Thyroid gland (tissue), 4 donors: ENCODE measurements around the gene STRIP2. TPM values are rescaled to one million over a fixed set of nuclear protein-coding genes. Genes with fewer than 3 reads are reported as not detected.

Source experiments
- DNase-seq, 2 donors: peaks; one replicate each; pipeline ENCODE4 v3.0.0-alpha.2; 2019
- H3K27ac ChIP-seq, 3 donors: fragments of 200-600 bp; sonication (generic); 1 replicate in 2 of 3; 2 replicates in 1 of 3; pipeline ENCODE4 v1.5.1; 2016 to 2019; ENCODE audit warnings: mild to moderate bottlenecking in 1 of 3, moderate library complexity in 1 of 3
- H3K27me3 ChIP-seq: fragments of 200-600 bp; sonication (generic); one replicate; pipeline ENCODE4 v1.5.1; 2019
- H3K36me3 ChIP-seq, 2 donors: fragments of 200-600 bp; sonication (generic); one replicate each; pipeline ENCODE4 v1.5.1; 2016 to 2019
- H3K4me1 ChIP-seq, 2 donors: fragments of 200-600 bp; sonication (generic); one replicate each; pipeline ENCODE4 v1.5.1; 2017 to 2019
- H3K4me3 ChIP-seq, 3 donors: fragments of 200-600 bp; sonication (generic); replicated peaks in 1 of 3; 1 replicate in 2 of 3; 2 replicates in 1 of 3; pipeline ENCODE4 v1.5.1; 2016; ENCODE audit warnings: mild to moderate bottlenecking in 1 of 3
- H3K9me3 ChIP-seq: fragments of 200-600 bp; sonication (generic); one replicate; pipeline ENCODE4 v1.5.1; 2017
- POLR2A ChIP-seq, 2 donors: fragments of 450-650 bp; IDR thresholded peaks; one replicate each; pipeline ENCODE4 v1.6.1; 2017; ENCODE audit warnings: antibody characterized with exemption in 2 of 2, mild to moderate bottlenecking in 2 of 2, moderate library complexity in 1 of 2
- WGBS, 2 donors: methylation state at CpG; one replicate each; pipeline ENCODE4 v1.1.5; 2017; 5-methylcytosine and 5-hydroxymethylcytosine counted together
- intact Hi-C: fragments of 100-400 bp; cut with DNase I; formaldehyde crosslinking; loops from one replicate; pipeline ENCODE4 v1.15.1; 2023
- total RNA-seq, 4 donors: library from RNA; depleted of rRNA; stranded (reverse); fragments of >200 nt; gene quantifications; one replicate each; pipeline ENCODE4 v1.2.3, GENCODE V29; 2016
- TF ChIP-seq, protein P1 (sequence below), 6 experiments: fragments of 200-600 bp in 3 of 6; fragments of 450-650 bp in 3 of 6; sonication (generic) in 3 of 6; IDR thresholded peaks; one replicate each; pipeline ENCODE4 v1.5.1; 2016 to 2019; ENCODE audit warnings: antibody characterized with exemption in 6 of 6, mild to moderate bottlenecking in 2 of 6, inconsistent platforms in 1 of 6, moderate library complexity in 1 of 6

The STRIP2 gene
- total RNA-seq, 4 donors from 2014 or later: 0.22 to 0.94 (median 0.54) TPM

DNA sequence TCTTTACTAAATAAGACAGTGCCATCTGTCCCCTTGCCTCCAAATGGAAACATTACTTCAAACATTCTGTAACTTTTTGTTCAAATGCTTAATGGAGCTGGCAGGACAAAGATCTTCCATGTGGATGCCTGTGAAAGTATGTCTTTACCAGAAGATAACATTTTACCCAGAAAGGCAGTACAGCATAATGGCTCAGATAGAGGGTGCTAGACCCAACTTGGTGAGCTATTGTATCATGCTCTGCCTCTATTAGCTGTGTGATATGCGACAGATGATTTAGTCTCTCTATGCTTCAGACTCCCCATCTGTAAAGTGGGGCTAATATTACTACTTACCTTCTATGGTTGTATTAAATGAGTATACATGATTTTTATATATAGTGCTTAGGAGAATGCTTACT, 59.3 kb downstream of the STRIP2 start:
- WGBS, 2 donors: 84 to 96% methylated on average over 1 of the region's 1 CpG
- no peak overlapping the region for H3K4me3 ChIP-seq
- no peaks in the 10 kb centered on the region for H3K9me3 ChIP-seq
- no peak for TF ChIP-seq POLR2A (IDR thresholded peaks at IDR 0.05)
- TF ChIP-seq, protein P1, sequence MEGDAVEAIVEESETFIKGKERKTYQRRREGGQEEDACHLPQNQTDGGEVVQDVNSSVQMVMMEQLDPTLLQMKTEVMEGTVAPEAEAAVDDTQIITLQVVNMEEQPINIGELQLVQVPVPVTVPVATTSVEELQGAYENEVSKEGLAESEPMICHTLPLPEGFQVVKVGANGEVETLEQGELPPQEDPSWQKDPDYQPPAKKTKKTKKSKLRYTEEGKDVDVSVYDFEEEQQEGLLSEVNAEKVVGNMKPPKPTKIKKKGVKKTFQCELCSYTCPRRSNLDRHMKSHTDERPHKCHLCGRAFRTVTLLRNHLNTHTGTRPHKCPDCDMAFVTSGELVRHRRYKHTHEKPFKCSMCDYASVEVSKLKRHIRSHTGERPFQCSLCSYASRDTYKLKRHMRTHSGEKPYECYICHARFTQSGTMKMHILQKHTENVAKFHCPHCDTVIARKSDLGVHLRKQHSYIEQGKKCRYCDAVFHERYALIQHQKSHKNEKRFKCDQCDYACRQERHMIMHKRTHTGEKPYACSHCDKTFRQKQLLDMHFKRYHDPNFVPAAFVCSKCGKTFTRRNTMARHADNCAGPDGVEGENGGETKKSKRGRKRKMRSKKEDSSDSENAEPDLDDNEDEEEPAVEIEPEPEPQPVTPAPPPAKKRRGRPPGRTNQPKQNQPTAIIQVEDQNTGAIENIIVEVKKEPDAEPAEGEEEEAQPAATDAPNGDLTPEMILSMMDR (IDR thresholded peaks at IDR 0.05): no peak
- H3K27ac ChIP-seq: no peak overlapping the region
- DNase-seq: no peak
- H3K27me3 ChIP-seq: no peaks in the 10 kb centered on the region
- H3K4me1 ChIP-seq: no peaks in the 10 kb centered on the region
- no peaks in the 10 kb centered on the region for H3K36me3 ChIP-seq
- intact Hi-C loops: no loop called here

DNA sequence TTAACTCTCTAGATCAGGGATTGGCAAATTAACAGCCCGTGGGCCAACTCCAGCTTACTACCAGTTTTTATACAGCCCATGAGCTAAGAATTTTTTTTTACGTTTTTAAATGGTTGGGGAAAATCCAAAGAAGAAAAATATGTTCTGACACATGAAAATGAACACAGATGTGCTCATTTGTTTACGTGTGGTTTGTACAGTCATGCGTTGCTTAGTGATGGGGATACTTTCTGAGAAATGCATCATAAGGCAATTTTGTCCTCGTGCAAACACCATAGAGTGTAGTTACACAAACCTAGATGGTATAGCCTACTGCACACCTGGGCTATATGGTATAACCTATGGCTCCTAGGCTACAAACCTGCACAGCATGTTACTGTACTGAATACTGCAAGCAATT, 59.8 kb downstream of the STRIP2 start:
- intact Hi-C loops: no loop called here
- no peaks in the 10 kb centered on the region for H3K4me1 ChIP-seq
- no peak overlapping the region for H3K27ac ChIP-seq
- H3K9me3 ChIP-seq: no peaks in the 10 kb centered on the region
- H3K4me3 ChIP-seq: no peak overlapping the region
- WGBS, 2 donors: 74 to 82% methylated on average over 5 of the region's 5 CpGs
- H3K27me3 ChIP-seq: no peaks in the 10 kb centered on the region
- no peak for DNase-seq
- H3K36me3 ChIP-seq: no peaks in the 10 kb centered on the region
- TF ChIP-seq, protein P1 (IDR thresholded peaks at IDR 0.05): no peak
- no peak for TF ChIP-seq POLR2A (IDR thresholded peaks at IDR 0.05)

DNA sequence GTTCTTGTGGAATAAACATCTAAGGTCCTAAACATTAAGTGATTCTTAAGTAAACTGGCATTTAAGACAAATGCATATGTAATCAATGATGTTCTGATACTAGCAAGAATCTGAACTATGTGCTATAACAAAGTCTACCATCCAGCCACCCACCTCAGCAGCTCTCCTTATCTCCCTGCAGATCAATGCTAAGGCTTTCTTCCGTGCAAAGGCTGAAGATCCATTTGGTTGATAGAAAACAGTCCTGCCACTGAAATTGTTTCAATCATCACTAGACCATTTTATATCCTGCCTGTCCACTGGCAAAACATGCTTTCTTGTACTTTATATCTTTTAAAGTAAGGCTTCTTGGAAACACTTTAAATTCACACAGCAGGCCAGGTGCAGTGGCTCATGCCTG, 61.8 kb downstream of the STRIP2 start:
- Histone ChIP-seq H3K36me3 (no peaks in the 10 kb centered on the region), H3K9me3 (no peaks in the 10 kb centered on the region), H3K4me1 (no peaks in the 10 kb centered on the region), H3K4me3 (no peak overlapping the region), H3K27ac (no peak overlapping the region), H3K27me3 (no peaks in the 10 kb centered on the region)
- 54 to 67% methylated on average over 1 of the region's 1 CpG for WGBS, 2 donors
- intact Hi-C loops: no loop called here
- TF ChIP-seq POLR2A (IDR thresholded peaks at IDR 0.05): no peak
- TF ChIP-seq, protein P1 (IDR thresholded peaks at IDR 0.05): no peak
- no peak for DNase-seq

DNA sequence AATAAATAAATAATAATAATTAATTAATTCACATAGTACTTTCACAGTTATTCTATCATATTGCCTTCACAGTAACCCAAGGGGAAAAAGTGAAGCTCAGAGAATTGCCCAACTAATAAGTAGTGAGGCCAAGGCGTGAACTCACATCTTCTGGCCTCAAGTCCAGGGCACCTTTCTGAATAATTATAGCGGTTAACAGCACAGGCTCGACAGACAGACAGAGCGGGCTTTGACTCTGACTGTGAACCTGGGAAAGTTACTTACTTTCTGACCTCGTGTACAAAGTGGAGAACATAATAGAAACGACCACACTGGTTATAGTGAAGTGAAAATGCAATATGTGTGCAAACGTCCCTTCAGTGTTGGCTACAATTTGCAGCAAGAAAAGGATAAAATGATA, 62.4 kb downstream of the STRIP2 start:
- no peaks in the 10 kb centered on the region for H3K36me3 ChIP-seq
- no peak overlapping the region for H3K27ac ChIP-seq
- TF ChIP-seq, protein P1 (IDR thresholded peaks at IDR 0.05): no peak
- no peak for TF ChIP-seq POLR2A (IDR thresholded peaks at IDR 0.05)
- 75 to 79% methylated on average over 7 of the region's 7 CpGs for WGBS, 2 donors
- H3K4me3 ChIP-seq: no peak overlapping the region
- intact Hi-C loops: no loop called here
- no peaks in the 10 kb centered on the region for H3K4me1 ChIP-seq
- no peak for DNase-seq
- H3K9me3 ChIP-seq: no peaks in the 10 kb centered on the region
- H3K27me3 ChIP-seq: no peaks in the 10 kb centered on the region

DNA sequence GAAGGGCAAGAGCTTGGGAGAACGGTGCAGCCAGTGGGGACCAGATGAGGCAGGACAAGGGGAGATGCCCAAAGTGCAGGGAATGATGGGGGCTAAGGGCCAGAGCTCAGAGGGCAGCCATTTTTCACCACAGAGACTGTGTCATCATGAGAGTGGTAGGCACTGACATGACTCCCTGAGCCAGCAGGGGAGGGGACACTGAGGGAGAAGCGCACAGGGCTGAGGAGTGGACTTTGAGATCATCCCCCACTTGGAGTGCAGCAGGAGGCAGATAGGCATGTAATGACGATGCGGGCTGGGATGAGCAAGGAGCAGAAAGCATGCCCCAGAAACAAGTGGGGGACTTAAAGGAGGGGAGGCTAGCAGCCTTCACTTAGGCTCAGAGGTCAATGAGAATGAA, 62.9 kb downstream of the STRIP2 start:
- Histone ChIP-seq H3K36me3 (no peaks in the 10 kb centered on the region), H3K27ac (no peak overlapping the region), H3K27me3 (no peaks in the 10 kb centered on the region), H3K4me1 (no peaks in the 10 kb centered on the region), H3K4me3 (no peak overlapping the region), H3K9me3 (no peaks in the 10 kb centered on the region)
- 77 to 95% methylated on average over 4 of the region's 4 CpGs for WGBS, 2 donors
- DNase-seq: no peak
- intact Hi-C loops: no loop called here
- TF ChIP-seq POLR2A (IDR thresholded peaks at IDR 0.05): no peak
- TF ChIP-seq, protein P1 (IDR thresholded peaks at IDR 0.05): no peak
